NCI-H1436 treated with DMSO at 0.1 percent for 48 hours (cell line): ENCODE measurements around the gene BAIAP2.
"Not testable (repeated sequence)": the region's sequence is repeated elsewhere in the genome, so short reads cannot be mapped to it uniquely, and the experiment has no call there.

Experiments
- DNase-seq: peaks from one replicate; lab custom pipeline; 2025; lab: John Stamatoyannopoulos, UW

Gene BAIAP2

GRCh38 chr17:81068411-81069134 is 33.6 kb downstream of the BAIAP2 start:
- no peak for DNase-seq

DNA sequence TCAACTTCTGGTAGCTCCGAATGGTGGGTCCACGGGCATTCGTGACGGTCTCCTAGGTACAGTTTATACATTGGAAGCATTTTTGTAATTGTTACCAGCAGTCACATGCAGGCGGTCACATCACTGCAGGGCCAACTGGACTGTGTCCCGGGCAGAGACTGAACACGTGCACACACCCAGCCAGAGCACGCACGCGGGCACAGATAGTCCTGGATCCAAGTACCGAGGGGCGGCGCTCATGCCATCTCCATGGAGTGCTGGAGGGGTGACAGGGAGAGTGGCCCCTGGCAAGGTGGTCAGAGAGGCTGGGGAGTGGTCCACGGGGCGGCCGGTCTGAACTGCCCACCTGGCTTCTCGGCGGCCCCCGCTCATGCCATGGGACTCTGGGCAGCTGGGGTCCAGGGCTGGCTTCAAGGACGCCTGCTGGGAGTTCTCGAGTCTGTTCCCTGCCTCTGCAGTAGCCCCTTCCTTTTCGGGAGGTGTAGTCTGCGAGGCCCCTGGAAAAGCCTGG is 34.2 kb downstream of the BAIAP2 start:
- no peak for DNase-seq

DNA sequence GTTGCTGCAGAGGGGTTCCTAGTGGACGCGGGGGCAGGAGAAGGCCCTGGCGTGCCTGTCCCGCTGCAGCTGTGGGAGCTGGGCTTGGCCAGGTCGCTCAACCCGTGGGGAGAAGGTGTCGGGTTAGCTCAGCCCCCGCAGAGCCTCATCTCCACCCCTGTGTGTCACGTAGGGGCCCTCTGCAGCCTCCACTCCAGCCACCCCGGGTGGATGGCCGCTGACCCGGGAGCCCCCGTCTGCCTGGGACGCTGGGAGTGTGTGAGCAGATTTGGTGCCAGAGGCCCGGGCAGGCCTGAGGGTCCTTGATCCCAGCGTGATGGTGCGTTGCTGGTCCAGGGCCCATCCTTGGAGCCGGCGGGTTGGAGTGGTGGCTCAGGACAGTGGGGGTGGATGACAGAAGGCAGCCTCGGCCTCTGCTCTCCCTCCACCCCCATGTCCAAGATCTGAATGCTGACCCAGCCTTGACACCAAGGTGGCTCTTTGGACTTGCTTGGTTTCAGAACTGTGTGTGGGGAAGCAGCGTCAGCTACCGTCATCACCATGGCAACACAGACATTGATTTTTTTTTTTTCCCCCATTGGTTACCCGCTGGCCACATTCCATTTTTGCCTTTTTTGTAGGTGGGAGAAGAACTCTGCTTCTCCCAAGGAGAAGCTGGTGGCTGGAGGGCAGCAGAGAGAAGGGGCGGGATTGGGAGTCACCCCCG is 35.7 kb downstream of the BAIAP2 start:
- DNase-seq, result no peak

DNA sequence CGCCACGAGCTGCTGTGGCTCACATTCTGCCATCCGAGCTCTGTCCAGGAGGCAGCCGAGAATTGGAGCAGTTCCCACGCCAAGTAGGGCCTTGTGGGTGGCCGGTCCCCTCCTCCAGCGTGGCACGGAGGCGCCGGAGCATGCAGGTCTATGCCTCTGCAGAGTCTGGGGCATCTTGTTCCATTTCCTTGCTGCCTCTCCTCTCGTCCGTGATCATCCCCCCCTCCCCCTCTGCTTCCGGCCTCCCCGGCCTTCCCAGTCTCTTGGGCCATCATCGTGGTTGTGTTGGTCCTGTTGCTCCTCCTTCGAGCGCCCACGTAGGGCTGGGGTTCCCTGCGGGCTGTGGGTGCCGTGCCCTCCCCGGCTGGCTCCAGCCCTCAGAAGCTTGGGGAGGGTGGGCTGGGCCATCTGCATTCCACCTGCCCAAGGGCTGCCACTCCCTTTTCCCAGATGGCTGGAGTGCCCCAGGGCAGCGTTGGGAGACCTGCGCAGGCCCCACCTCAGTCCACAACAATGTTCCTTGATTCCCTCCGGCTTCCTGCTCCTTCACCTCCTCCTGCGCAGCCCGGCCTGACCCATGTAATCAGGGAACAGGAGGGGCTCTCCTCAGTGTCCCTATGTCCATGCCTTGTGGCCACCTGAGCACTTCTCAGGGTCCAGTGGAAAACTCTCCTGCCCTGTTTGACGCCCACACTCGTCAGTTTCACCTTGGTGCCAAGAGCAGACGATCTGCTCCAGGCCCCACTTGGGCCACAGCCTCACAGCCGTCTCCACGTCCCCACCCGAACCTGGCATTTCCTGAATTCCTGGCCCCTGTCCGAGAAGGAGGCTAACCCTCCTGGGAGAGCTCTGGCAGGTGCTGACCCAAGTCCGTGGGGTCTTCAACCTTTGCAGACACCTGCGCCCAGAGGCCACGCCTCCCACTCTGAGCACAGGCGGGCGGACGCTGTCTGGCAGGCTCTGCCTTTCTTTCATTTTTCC is 37.1 kb downstream of the BAIAP2 start:
- no peak for DNase-seq

GRCh38 chr17:81073967-81074839 is 39.3 kb downstream of the BAIAP2 start:
- no peak for DNase-seq

- DNase-seq, result no peak
Observed at GRCh38 chr17:81074875-81075274, 39.9 kb downstream of the BAIAP2 start.

GRCh38 chr17:81075307-81075706 is 40.4 kb downstream of the BAIAP2 start:
- no peak for DNase-seq

GRCh38 chr17:81076141-81076679 is 41.3 kb downstream of the BAIAP2 start:
- no peak for DNase-seq

DNA sequence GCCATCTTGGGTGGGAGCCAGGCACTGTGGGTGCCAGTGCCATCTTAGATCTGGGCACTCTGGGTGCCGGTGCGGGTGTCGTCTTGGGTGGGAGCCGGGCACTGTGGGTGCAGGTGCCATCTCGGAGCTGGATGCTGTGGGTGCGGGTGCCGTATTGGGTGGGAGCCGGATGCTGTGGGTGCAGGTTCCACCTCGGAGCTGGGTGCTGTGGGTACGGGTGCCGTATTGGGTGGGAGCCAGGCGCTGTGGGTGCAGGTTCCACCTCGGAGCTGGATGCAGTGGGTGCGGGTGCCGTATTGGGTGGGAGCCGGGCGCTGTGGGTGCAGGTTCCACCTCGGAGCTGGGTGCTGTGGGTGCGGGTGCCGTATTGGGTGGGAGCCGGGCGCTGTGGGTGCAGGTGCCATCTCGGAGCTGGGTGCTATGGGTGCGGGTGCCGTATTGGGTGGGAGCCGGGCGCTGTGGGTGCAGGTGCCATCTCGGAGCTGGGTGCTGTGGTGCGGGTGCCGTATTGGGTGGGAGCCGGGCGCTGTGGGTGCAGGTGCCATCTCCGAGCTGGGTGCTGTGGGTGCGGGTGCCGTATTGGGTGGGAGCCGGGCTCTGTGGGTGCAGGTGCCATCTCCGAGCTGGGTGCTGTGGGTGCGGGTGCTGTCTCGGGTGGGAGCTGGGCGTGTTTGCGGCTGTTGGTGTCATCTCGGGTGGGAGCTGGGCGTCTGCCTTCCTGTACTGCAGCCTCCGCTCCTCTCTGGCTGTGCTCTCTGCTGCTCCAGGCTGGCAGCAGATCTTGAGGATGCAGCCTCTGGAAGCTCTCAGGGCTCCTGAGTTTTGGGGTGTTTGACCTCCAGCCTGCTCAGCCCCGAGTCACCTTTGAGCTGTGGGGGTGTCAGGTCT is 43.3 kb downstream of the BAIAP2 start:
- not testable (repeated sequence) for DNase-seq

DNA sequence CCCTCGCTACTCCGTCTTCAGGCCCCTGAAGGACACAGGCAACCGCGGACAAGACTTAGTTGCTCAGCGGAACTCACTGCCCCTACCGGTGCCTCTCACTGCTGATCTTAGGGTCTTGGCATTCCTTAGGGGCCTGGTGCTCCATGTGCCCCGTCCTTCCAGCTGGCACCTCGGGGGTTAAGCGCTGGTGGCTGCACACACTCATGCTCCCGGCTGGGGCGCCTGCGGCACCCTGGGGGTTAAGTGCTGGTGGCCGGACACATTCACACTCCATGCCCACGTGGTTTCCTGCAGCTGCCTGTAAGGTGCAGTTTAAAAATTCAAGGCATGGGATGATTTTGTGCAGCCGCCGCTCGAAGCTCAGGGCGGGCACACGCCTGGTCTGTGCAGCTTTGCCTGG is 45.1 kb downstream of the BAIAP2 start:
- DNase-seq, result no peak

GRCh38 chr17:81081222-81082176 is 46.5 kb downstream of the BAIAP2 start:
- DNase-seq, result no peak

- DNase-seq, result no peak
Observed at GRCh38 chr17:81082177-81083073, 47.5 kb downstream of the BAIAP2 start.

GRCh38 chr17:81083125-81083765 is 48.3 kb downstream of the BAIAP2 start:
- no peak for DNase-seq

- DNase-seq, result no peak
Observed at GRCh38 chr17:81084680-81085419, 49.9 kb downstream of the BAIAP2 start.

DNA sequence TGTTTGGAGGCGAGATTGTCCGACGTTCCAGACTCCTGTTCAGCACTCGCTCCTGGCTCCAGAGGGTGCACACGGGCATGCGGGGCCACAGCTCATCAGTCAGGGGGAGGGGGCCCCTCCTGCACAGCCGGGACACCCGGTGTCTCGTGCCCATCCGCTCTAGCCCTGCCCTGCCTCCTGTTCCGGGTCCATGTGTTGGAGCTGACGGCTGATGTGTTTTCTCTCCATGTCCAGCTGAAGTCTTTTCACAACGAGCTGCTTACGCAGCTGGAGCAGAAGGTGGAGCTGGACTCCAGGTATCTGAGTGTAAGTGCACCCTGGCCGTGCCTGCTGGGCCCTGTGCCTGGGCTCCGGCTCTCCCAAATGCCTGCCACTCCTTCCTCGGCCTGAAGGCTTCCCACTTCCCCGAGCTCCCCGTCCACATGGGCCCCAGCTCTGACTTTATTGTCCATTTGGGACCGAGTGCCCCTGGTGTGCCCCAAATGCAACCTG is 50.5 kb downstream of the BAIAP2 start:
- no peak for DNase-seq
